HG02973 (cell line): Measurements from ENCODE around the gene RAB20.
A peak's percentile ranks its signal among the peaks of the same experiment; 100 is the strongest.
"Not testable (repeated sequence)": the region's sequence is repeated elsewhere in the genome, so short reads cannot be mapped to it uniquely, and the experiment has no call there.

Experiments
- ATAC-seq: cut with Tn5 transposase; IDR thresholded peaks from one replicate; pipeline ENCODE4 v1.9.1; 2021; ENCODE audit warnings: moderate library complexity; ENCODE audit not compliant: unreplicated experiment

Gene RAB20

GRCh38 chr13:110511509-110512181 lies 49.9 kb downstream of the RAB20 start:
- ATAC-seq, result no peak

- peak; percentile 56 for ATAC-seq
These were observed 51.3 kb downstream of the RAB20 start for GRCh38 chr13:110509971-110510786.

GRCh38 chr13:110509478-110509926 lies 52.0 kb downstream of the RAB20 start:
- no peak for ATAC-seq

GRCh38 chr13:110507678-110508381 lies 53.7 kb downstream of the RAB20 start:
- no peak for ATAC-seq

GRCh38 chr13:110506859-110507566 lies 54.5 kb downstream of the RAB20 start:
- ATAC-seq, result no peak

GRCh38 chr13:110506396-110506795 lies 55.1 kb downstream of the RAB20 start:
- ATAC-seq, result no peak

- ATAC-seq, result no peak
These were observed 55.9 kb downstream of the RAB20 start for GRCh38 chr13:110505594-110505993.

GRCh38 chr13:110503979-110504499 lies 57.5 kb downstream of the RAB20 start:
- ATAC-seq, result no peak

- ATAC-seq, result no peak
These were observed 58.3 kb downstream of the RAB20 start for GRCh38 chr13:110503037-110503901.

GRCh38 chr13:110501188-110501587 lies 60.3 kb downstream of the RAB20 start:
- ATAC-seq, result no peak

- no peak for ATAC-seq
These were observed 61.2 kb downstream of the RAB20 start for GRCh38 chr13:110500341-110500740.

- no peak for ATAC-seq
These were observed 61.8 kb downstream of the RAB20 start for GRCh38 chr13:110499621-110500281.

GRCh38 chr13:110498765-110499164 lies 62.8 kb downstream of the RAB20 start:
- ATAC-seq, result no peak

GRCh38 chr13:110498327-110498726 lies 63.2 kb downstream of the RAB20 start:
- ATAC-seq, result no peak

- ATAC-seq, result not testable (repeated sequence)
These were observed 63.6 kb downstream of the RAB20 start for GRCh38 chr13:110497896-110498295.

- ATAC-seq, result no peak
These were observed 64.5 kb downstream of the RAB20 start for GRCh38 chr13:110497003-110497402.

- ATAC-seq, result no peak
These were observed 65.2 kb downstream of the RAB20 start for GRCh38 chr13:110496281-110496680.

GRCh38 chr13:110495881-110496280 lies 65.6 kb downstream of the RAB20 start:
- no peak for ATAC-seq

GRCh38 chr13:110495376-110495775 lies 66.1 kb downstream of the RAB20 start:
- ATAC-seq, result no peak
